Endothelial cell of umbilical vein (primary cell): Measurements from ENCODE around the gene SAAL1. TPM values are rescaled to one million over a fixed set of nuclear protein-coding genes. Genes with fewer than 3 reads are reported as not detected.

Experiments used
- BruUV-seq: library from RNA; stranded (reverse); fragments of 400-500 nt; replicated peaks from 2 replicates; lab custom pipeline; 2021; lab: Mats Ljungman, UMichigan
- CTCF ChIA-PET: fragments of 300-600, 350-600 bp; sonication (Branson Sonifier 250); formaldehyde crosslinking; loops from one replicate; lab custom pipeline; 2021; ENCODE audit warnings: antibody characterized with exemption, inconsistent platforms; lab: Charles Lee
- POLR2A ChIA-PET: fragments of 300-600, 350-600 bp; sonication (Branson Sonifier 250); formaldehyde crosslinking; loops from one replicate; lab custom pipeline; 2021; ENCODE audit warnings: antibody characterized with exemption, inconsistent platforms; lab: Charles Lee
- DNase-seq: peaks from one replicate; pipeline ENCODE4 v3.0.0-alpha.2; 2011; ENCODE audit warnings: low read depth, low spot score
- FAIRE-seq: peaks from 2 replicates; lab custom pipeline; 2011; peaks lifted over from hg19 to GRCh38; lab: Jason Lieb, UNC
- H2AFZ ChIP-seq: 2 replicates; pipeline ENCODE4 v1.6.0; 2012; ENCODE audit warnings: low read depth, low read length, control low read depth, inconsistent platforms
- H3K27ac ChIP-seq: 2 replicates; pipeline ENCODE4 v1.5.1; 2011; ENCODE audit warnings: low read depth, mild to moderate bottlenecking, control low read depth, low read length, moderate library complexity; ENCODE audit not compliant: insufficient read depth
- H3K27me3 ChIP-seq, 2 experiments: 2 replicates each; pipeline versions ENCODE4 v1.6.0 to v1.6.1; 2011; ENCODE audit warnings: low read length in 2 of 2, mixed read lengths in 1 of 2; ENCODE audit not compliant: control insufficient read depth in 2 of 2, insufficient read depth in 2 of 2
- H3K36me3 ChIP-seq, 2 experiments: 2 replicates in 1 of 2; 3 replicates in 1 of 2; pipeline ENCODE4 v1.5.1; 2011; ENCODE audit warnings: low read length in 2 of 2, mild to moderate bottlenecking in 1 of 2, moderate library complexity in 1 of 2; ENCODE audit not compliant: control insufficient read depth in 2 of 2, insufficient read depth in 2 of 2; ENCODE audit errors: extremely low read depth in 1 of 2
- H3K4me1 ChIP-seq: 3 replicates; pipeline ENCODE4 v1.5.1; 2011; ENCODE audit warnings: mild to moderate bottlenecking, low read length; ENCODE audit not compliant: control insufficient read depth, insufficient read depth; ENCODE audit errors: extremely low read depth
- H3K4me2 ChIP-seq: 2 replicates; pipeline ENCODE4 v1.6.1; 2011; ENCODE audit warnings: low read length, control low read depth, mixed read lengths; ENCODE audit not compliant: insufficient read depth
- H3K4me3 ChIP-seq, 3 experiments: fragments of 200-600 bp in 1 of 3; sonication (generic), shearing (Covaris generic) in 1 of 3; replicated peaks in 1 of 3; 2 replicates each; pipeline ENCODE4 v1.5.1; 2011 to 2016; ENCODE audit warnings: control low read depth in 3 of 3, low read length in 3 of 3, mild to moderate bottlenecking in 2 of 3, inconsistent platforms in 1 of 3, low read depth in 1 of 3, moderate library complexity in 1 of 3; ENCODE audit not compliant: insufficient read depth in 1 of 3
- H3K79me2 ChIP-seq: 2 replicates; pipeline ENCODE4 v1.6.0; 2012; ENCODE audit warnings: low read length, inconsistent platforms; ENCODE audit not compliant: control insufficient read depth, insufficient read depth
- H3K9ac ChIP-seq: replicated peaks from 2 replicates; pipeline ENCODE3; 2011; ENCODE audit warnings: low read length, control low read depth; ENCODE audit not compliant: insufficient read depth; ENCODE audit errors: extremely low read depth
- H3K9me1 ChIP-seq: replicated peaks from 3 replicates; pipeline ENCODE4 v1.6.0; 2011; ENCODE audit warnings: mild to moderate bottlenecking, low read length; ENCODE audit not compliant: control insufficient read depth, insufficient read depth; ENCODE audit errors: extremely low read depth
- H3K9me3 ChIP-seq: replicated peaks from 2 replicates; pipeline ENCODE4 v1.5.1; 2012; ENCODE audit warnings: low read length, inconsistent platforms; ENCODE audit not compliant: control insufficient read depth, insufficient read depth
- H4K20me1 ChIP-seq: replicated peaks from 2 replicates; pipeline ENCODE3; 2011; ENCODE audit warnings: mild to moderate bottlenecking, low read length; ENCODE audit not compliant: control insufficient read depth, insufficient read depth; ENCODE audit errors: extremely low read depth
- EZH2 ChIP-seq: IDR thresholded peaks from 2 replicates; pipeline ENCODE4 v1.6.1; 2012; ENCODE audit warnings: borderline replicate concordance, low read depth, mild to moderate bottlenecking, moderate library complexity, low read length, inconsistent platforms; ENCODE audit not compliant: severe bottlenecking
- FOS ChIP-seq: IDR thresholded peaks from 2 replicates; pipeline ENCODE4 v1.6.1; 2011; ENCODE audit warnings: mild to moderate bottlenecking, low read length, moderate library complexity, borderline replicate concordance; ENCODE audit not compliant: insufficient read depth
- GATA2 ChIP-seq: IDR thresholded peaks from 2 replicates; pipeline ENCODE4 v1.7.0; 2011; ENCODE audit warnings: low read depth, mild to moderate bottlenecking, moderate library complexity, mixed read lengths, low read length; ENCODE audit not compliant: insufficient read length, insufficient read depth
- JUN ChIP-seq: IDR thresholded peaks from 2 replicates; pipeline ENCODE4 v1.6.1; 2011; ENCODE audit warnings: borderline replicate concordance, low read depth; ENCODE audit not compliant: insufficient read length, insufficient read depth
- POLR2A ChIP-seq: IDR thresholded peaks from 2 replicates; pipeline ENCODE4 v1.6.1; 2012; ENCODE audit warnings: low read depth, mild to moderate bottlenecking, control low read depth, low read length
- POLR2AphosphoS5 ChIP-seq: IDR thresholded peaks from 2 replicates; pipeline ENCODE4 v1.6.1; 2012; ENCODE audit warnings: low read depth, mild to moderate bottlenecking, control low read depth, low read length, moderate library complexity; ENCODE audit not compliant: insufficient read depth
- dilution Hi-C: fragments of 300-500 bp; cut with MboI; formaldehyde crosslinking; loops from one replicate; pipeline ENCODE4 v1.15.0; 2019; ENCODE audit warnings: low sequenced_read_pairs; ENCODE audit not compliant: extremely low pct_ligation_motif_present
- intact Hi-C: fragments of 100-400 bp; cut with micrococcal nuclease; formaldehyde crosslinking; loops from one replicate; pipeline ENCODE4 v1.10.0; 2022
- polyA plus RNA-seq, 4 experiments: library from polyadenylated mRNA; depleted of rRNA in 3 of 4; stranded (reverse) in 3 of 4; unstranded in 1 of 4; fragments of >200 nt; gene quantifications; 2 replicates each; pipeline versions ENCODE4 v1.2.1 to v1.2.3, GENCODE V29; 2011 to 2012; ENCODE audit warnings: missing spikeins in 1 of 4
- total RNA-seq: library from RNA; stranded (reverse); gene quantifications from 2 replicates; pipeline ENCODE4 v1.2.3, GENCODE V29; 2021

SAAL1 gene
- total and polyA plus RNA-seq, 2 donors (not counting 3 experiments of a cell fraction or from before 2014, with no cell fraction given), result 9.5 to 22.1 TPM

GRCh38 chr11:18081551-18081950 is 24.3 kb downstream of the SAAL1 start:
- ChIA-PET POLR2A (no interaction called here), CTCF (interaction anchor here (0.6 to 2.4 kb wide), 7 partner anchors 8 to 444 kb away, joined by 3 to 11 read pairs (median 5); partner anchors contain the start of gene SAAL1)
- Histone ChIP-seq H3K4me3 (no peak overlapping the region), H3K9me3 (no peaks in the 10 kb centered on the region), H3K9me1 (no peaks in the 10 kb centered on the region), H4K20me1 (no peaks in the 10 kb centered on the region), H3K4me2 (peak overlapping the region; percentile 43), H2AFZ (no peak overlapping the region), H3K36me3 (no peaks in the 10 kb centered on the region), H3K9ac (no peak overlapping the region), H3K27ac (no peak overlapping the region), H3K79me2 (no peaks in the 10 kb centered on the region), H3K27me3 (no peaks in the 10 kb centered on the region), H3K4me1 (peaks cover 18% of the 10 kb centered on the region)
- no peak for TF ChIP-seq EZH2
- no peak for TF ChIP-seq GATA2
- TF ChIP-seq POLR2AphosphoS5, result no peak
- TF ChIP-seq POLR2A, result no peak
- TF ChIP-seq FOS, result no peak
- dilution Hi-C loops, result no loop called here
- intact Hi-C loops, result loop anchor here (2.0 kb wide), 2 partner anchors 25 to 69 kb away; partner anchors contain the start of genes SAAL1 and SERGEF
- FAIRE-seq, result no peak
- peak; percentile 5 for DNase-seq
- no TSS peak for BruUV-seq

DNA sequence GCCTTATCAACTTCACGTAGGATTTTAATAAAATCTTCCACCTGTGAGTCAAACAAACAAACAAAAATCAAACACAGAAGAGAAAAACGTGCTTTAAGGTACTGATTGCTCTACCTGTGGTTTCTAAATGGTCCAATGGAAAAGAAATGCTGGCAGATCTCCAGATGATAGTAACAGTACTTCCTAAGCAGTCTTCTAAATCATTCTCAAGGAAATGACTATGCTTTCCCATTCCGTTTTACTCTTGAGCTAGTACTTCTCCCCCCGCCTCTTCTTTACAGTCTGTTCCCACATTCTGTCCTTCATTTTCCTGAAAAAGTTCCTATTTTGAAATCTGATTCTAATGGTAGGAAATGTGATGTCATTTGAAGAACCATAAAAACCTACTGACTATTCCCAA is 25.4 kb downstream of the SAAL1 start:
- peaks cover 18% of the 10 kb centered on the region for H3K4me1 ChIP-seq
- no peak overlapping the region for H3K27ac ChIP-seq
- POLR2A ChIA-PET, result no interaction called here
- peak; percentile 86 for FAIRE-seq
- H3K27me3 ChIP-seq, result no peaks in the 10 kb centered on the region
- intact Hi-C loops (loop anchor here (2.0 kb wide), 2 partner anchors 26 to 68 kb away; partner anchors contain the start of genes SAAL1 and SERGEF), dilution Hi-C loops (no loop called here)
- H3K9me1 ChIP-seq, result no peaks in the 10 kb centered on the region
- H3K36me3 ChIP-seq, result no peaks in the 10 kb centered on the region
- H2AFZ ChIP-seq, result no peak overlapping the region
- BruUV-seq, result no TSS peak
- H4K20me1 ChIP-seq, result no peaks in the 10 kb centered on the region
- H3K9me3 ChIP-seq, result no peaks in the 10 kb centered on the region
- CTCF ChIA-PET, result interaction anchor here (0.8 to 2.4 kb wide), 9 partner anchors 9 to 37 kb away, joined by 3 to 11 read pairs (median 4); partner anchors contain the start of gene SAAL1
- no peak overlapping the region for H3K4me3 ChIP-seq
- H3K4me2 ChIP-seq, result peak overlapping the region; percentile 43
- peak; percentile 77 for DNase-seq
- no peak overlapping the region for H3K9ac ChIP-seq
- TF ChIP-seq GATA2 (peak; percentile 82), JUN (peak; percentile 35), POLR2A (no peak), POLR2AphosphoS5 (peak; percentile 59)
- no peaks in the 10 kb centered on the region for H3K79me2 ChIP-seq
